Heart right ventricle (tissue), 16 donors: ENCODE results near the gene DDX31. TPM values are rescaled to one million over a fixed set of nuclear protein-coding genes. Genes with fewer than 3 reads are reported as not detected.

Experiments used
- ATAC-seq, 8 donors: fragments of 200-7000 bp; cut with Tn5 transposase; one replicate each; pipeline ENCODE4 v1.9.1; 2020; ENCODE audit warnings: mild to moderate bottlenecking in 8 of 8, moderate library complexity in 8 of 8, moderate number of reproducible peaks in 1 of 8
- DNase-seq, 2 donors: peaks; one replicate each; pipeline ENCODE4 v3.0.0-alpha.2; 2020
- H3K27ac ChIP-seq, 10 donors: fragments of 200-600 bp; sonication (generic) in 2 of 10; one replicate each; pipeline versions ENCODE4 v1.5.0 to v1.8.0; 2020 to 2022; ENCODE audit warnings: mild to moderate bottlenecking in 3 of 10
- H3K27me3 ChIP-seq, 7 donors: fragments of 200-600 bp; one replicate each; pipeline ENCODE4 v1.8.0; 2021 to 2022; ENCODE audit warnings: mild to moderate bottlenecking in 2 of 7
- H3K36me3 ChIP-seq, 9 donors: fragments of 200-600 bp; sonication (generic) in 1 of 9; one replicate each; pipeline versions ENCODE4 v1.5.0 to v1.8.0; 2020 to 2022; ENCODE audit warnings: mild to moderate bottlenecking in 2 of 9
- H3K4me1 ChIP-seq, 9 donors: fragments of 200-600 bp; sonication (generic) in 1 of 9; one replicate each; pipeline versions ENCODE4 v1.5.0 to v1.8.0; 2020 to 2022; ENCODE audit warnings: mild to moderate bottlenecking in 4 of 9
- H3K4me3 ChIP-seq, 10 donors: fragments of 200-600 bp; sonication (generic) in 2 of 10; one replicate each; pipeline versions ENCODE4 v1.5.0 to v1.8.0; 2020 to 2022; ENCODE audit warnings: mild to moderate bottlenecking in 7 of 10, moderate library complexity in 2 of 10
- H3K9me3 ChIP-seq, 11 donors: fragments of 200-600 bp in 10 of 11; sonication (generic) in 2 of 11; one replicate each; pipeline versions ENCODE4 v1.5.0 to v1.8.0; 2013 to 2022; ENCODE audit warnings: mild to moderate bottlenecking in 2 of 11, control low read depth in 1 of 11, moderate library complexity in 1 of 11
- WGBS, 2 donors: extraction: QIAGEN DNeasy Blood & Tissue Kit; methylation state at CpG; one replicate each; pipeline ENCODE4 v1.1.7; 2013; ENCODE audit warnings: inconsistent platforms in 1 of 2; 5-methylcytosine and 5-hydroxymethylcytosine counted together
- intact Hi-C, 10 donors: fragments of 100-400 bp; cut with DNase I; formaldehyde crosslinking; loops; one replicate each; pipeline versions ENCODE4 v1.11.1 to v1.14.2; 2022
- polyA plus RNA-seq, 2 donors: library from polyadenylated mRNA; stranded (reverse); fragments of 200-250 nt; gene quantifications; one replicate each; pipeline ENCODE4 v1.2.3, GENCODE V29; 2013
- total RNA-seq, 10 donors: library from RNA; stranded (reverse); fragmentation: NEBNext Ultra II Directional in 3 of 10; extraction: Animal tissue kit (Norgen Biotek cat#: 25700) in 3 of 10; gene quantifications; one replicate each; pipeline versions ENCODE4 v1.2.1 to v1.2.4, GENCODE V29; 2021 to 2023
- TF ChIP-seq, protein P1 (sequence below), 9 donors: fragments of 200-600 bp; sonication (generic) in 2 of 9; IDR thresholded peaks; one replicate each; pipeline versions ENCODE4 v1.5.0 to v1.8.0; 2021 to 2022; ENCODE audit warnings: antibody characterized with exemption in 9 of 9, mild to moderate bottlenecking in 5 of 9, moderate library complexity in 1 of 9
- donor health status: Arrhythmogenic right ventricular cardiomyopathy.
- donor health status: ischemic (EF 13 %, LVEDD 7.1; RV severe dilation, severe dysfunction).
- donor health status: healthy with polysubstance abuse.
- donor health status: DM: no; HTN: yes; CAD: no.
- donor health status: DM: no; HTN: no; CAD: no.
- donor health status: ischemic (EF 25% LVEDD 6.9; RV normal size, moderate dysfunction).
- donor health status: ischemic (EF 25% LVEDD 5.7; RV mildly dilated, moderate dysfunction).
- donor health status: healthy.
- donor health status: DM: yes; HTN: yes; CAD: no.
- donor health status: Ischemic cardiomyopathy.
- donor health status: ischemic (EF 35%, LVEDD 5.7; RV mildly dilated, moderate dysfunction).
- donor health status: nonischemic (EF 11% LVEDD 7.7; RV severe dilation, severe dysfunction).
- donor health status: DM: yes; HTN: yes; CAD: no.
- donor health status: PGD.
- donor health status: ischemic (EF 29% LVEDD 5.4; RV normal size, mild dysfunction).
- donor health status: nonischemic (EF 23%, LVEDD 6.1; RV moderate dilation, normal function).

DDX31 gene
- total and polyA plus RNA-seq, 12 donors: 4.0 to 6.4 (median 5.0) TPM

DNA sequence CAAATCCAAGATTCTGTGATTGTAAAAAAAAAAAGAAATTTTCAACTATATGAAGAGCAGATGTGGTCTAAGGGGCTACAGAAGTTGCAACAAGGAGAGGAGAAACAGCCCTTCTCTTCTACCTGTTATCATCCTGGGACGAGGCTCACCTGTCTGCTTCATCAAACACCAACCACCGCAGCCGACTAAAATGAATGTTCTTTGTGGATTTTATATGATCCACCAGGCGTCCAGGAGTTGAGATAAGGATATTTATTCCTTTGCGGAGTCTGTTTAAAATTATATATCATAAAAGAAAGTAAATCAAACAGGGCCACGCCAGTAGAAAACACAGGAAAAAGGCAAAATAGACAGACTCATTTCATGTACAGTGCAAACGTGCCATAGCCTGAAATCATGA, 21.5 kb downstream of the DDX31 start:
- DNase-seq: no peak
- ATAC-seq: no peak
- Histone ChIP-seq H3K4me1 (no peaks in the 10 kb centered on the region), H3K27ac (no peak overlapping the region), H3K36me3 (peaks cover 0 to 97% (median 44%) of the 10 kb centered on the region in 9 donors), H3K27me3 (no peaks in the 10 kb centered on the region), H3K9me3 (no peaks in the 10 kb centered on the region), H3K4me3 (no peak overlapping the region)
- intact Hi-C loops: no loop called here
- TF ChIP-seq, protein P1, sequence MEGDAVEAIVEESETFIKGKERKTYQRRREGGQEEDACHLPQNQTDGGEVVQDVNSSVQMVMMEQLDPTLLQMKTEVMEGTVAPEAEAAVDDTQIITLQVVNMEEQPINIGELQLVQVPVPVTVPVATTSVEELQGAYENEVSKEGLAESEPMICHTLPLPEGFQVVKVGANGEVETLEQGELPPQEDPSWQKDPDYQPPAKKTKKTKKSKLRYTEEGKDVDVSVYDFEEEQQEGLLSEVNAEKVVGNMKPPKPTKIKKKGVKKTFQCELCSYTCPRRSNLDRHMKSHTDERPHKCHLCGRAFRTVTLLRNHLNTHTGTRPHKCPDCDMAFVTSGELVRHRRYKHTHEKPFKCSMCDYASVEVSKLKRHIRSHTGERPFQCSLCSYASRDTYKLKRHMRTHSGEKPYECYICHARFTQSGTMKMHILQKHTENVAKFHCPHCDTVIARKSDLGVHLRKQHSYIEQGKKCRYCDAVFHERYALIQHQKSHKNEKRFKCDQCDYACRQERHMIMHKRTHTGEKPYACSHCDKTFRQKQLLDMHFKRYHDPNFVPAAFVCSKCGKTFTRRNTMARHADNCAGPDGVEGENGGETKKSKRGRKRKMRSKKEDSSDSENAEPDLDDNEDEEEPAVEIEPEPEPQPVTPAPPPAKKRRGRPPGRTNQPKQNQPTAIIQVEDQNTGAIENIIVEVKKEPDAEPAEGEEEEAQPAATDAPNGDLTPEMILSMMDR (IDR thresholded peaks at IDR 0.05): no peak
- 91 to 97% methylated on average over 7 of the region's 7 CpGs for WGBS, 2 donors

DNA sequence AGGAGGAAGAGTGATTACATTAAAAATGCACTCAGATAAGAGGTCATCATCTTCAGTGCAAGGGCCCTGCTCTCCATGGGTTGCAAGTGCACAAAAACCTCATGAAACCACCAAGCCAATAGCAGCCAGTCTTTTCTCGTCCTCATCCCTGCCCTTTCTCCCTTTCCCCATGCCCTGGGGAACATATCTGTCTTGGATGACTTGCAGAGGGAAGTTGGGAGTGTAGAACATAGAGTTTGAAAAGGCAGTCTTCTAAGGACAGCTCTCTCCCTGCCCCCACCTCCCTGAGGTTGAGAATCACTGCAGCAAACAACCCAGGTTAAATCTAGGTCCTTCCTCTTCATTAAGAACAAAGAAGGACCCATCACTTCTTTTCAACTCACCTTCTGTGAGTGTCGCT, 22.0 kb downstream of the DDX31 start:
- H3K4me1 ChIP-seq: no peaks in the 10 kb centered on the region
- TF ChIP-seq, protein P1 (IDR thresholded peaks at IDR 0.05): no peak
- no peak overlapping the region for H3K4me3 ChIP-seq
- H3K9me3 ChIP-seq: no peaks in the 10 kb centered on the region
- no peak for ATAC-seq
- no peak overlapping the region for H3K27ac ChIP-seq
- H3K36me3 ChIP-seq: peaks cover 0 to 99% (median 48%) of the 10 kb centered on the region in 9 donors
- no peak for DNase-seq
- intact Hi-C loops: no loop called here
- WGBS, 2 donors: 85 to 89% methylated on average over 2 of the region's 2 CpGs
- no peaks in the 10 kb centered on the region for H3K27me3 ChIP-seq

DNA sequence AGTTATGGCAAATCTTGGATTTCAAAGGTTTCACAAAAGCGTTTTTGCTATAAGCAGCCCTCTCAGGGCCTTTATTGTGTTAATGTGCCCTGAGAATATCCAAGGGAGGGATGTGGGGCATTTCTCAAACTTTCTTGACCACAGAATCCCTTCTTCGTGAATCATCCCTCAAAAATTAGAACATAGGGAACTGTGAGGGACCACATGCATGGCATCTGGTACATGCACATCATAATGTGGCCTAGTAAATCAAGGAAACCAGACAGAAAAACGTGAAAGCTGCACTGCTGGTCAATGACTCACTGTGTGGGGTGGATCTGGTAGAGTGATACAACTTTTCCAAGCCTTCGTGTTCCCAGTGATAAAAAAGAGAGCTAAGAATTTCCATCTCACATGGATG, 22.4 kb downstream of the DDX31 start:
- no peaks in the 10 kb centered on the region for H3K4me1 ChIP-seq
- ATAC-seq: no peak
- H3K9me3 ChIP-seq: no peaks in the 10 kb centered on the region
- no peaks in the 10 kb centered on the region for H3K27me3 ChIP-seq
- H3K36me3 ChIP-seq: peaks cover 0 to 100% (median 48%) of the 10 kb centered on the region in 9 donors
- H3K27ac ChIP-seq: no peak overlapping the region
- DNase-seq: no peak
- 84 to 90% methylated on average over 4 of the region's 4 CpGs for WGBS, 2 donors
- TF ChIP-seq, protein P1 (IDR thresholded peaks at IDR 0.05): no peak
- no peak overlapping the region for H3K4me3 ChIP-seq
- intact Hi-C loops: no loop called here

DNA sequence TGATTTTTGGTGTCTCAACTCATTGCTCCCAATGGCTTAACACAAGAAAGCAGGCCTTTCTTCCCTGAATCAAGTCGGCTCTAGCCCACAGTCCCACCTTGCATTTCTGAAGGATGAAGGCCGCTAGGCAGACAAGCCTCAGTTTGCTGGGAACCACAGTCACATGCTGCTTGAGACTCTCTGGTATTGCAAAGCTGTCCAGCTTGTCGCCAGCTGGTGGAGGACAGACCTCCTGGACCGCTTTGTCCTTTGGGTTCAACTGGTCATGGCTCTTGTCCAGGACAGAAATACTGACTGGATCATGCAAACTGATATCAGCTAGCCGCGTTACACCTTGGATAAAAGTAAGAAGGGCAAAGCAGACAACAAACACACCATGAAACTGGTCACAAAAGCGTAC, 23.1 kb downstream of the DDX31 start:
- Histone ChIP-seq H3K36me3 (peaks cover 0 to 100% (median 51%) of the 10 kb centered on the region in 9 donors), H3K4me3 (no peak overlapping the region), H3K4me1 (no peaks in the 10 kb centered on the region), H3K27ac (no peak overlapping the region), H3K27me3 (no peaks in the 10 kb centered on the region), H3K9me3 (no peaks in the 10 kb centered on the region)
- TF ChIP-seq, protein P1 (IDR thresholded peaks at IDR 0.05): no peak
- WGBS, 2 donors: 88 to 89% methylated on average over 7 of the region's 7 CpGs
- intact Hi-C loops: no loop called here
- DNase-seq: no peak
- no peak for ATAC-seq
